K562 (cell line): Measurements from ENCODE around the gene NIPA2. TPM values are rescaled to one million over a fixed set of nuclear protein-coding genes. Genes with fewer than 3 reads are reported as not detected.

Source experiments
- ATAC-seq: fragments of 200-7000 bp; cut with Tn5 transposase; 3 replicates; pipeline ENCODE4 v1.9.1; 2020; ENCODE audit warnings: moderate library complexity
- BruUV-seq: library from RNA; stranded (reverse); fragments of 400-500 nt; replicated peaks from 2 replicates; lab custom pipeline; 2021; lab: Mats Ljungman, UMichigan
- CTCF ChIA-PET: fragments of 300-600 bp; formaldehyde crosslinking; extraction: SDS; loops from one replicate; lab custom pipeline; 2021; ENCODE audit warnings: low intra/inter-chr PET ratio; lab: Yijun Ruan, JAX
- POLR2A ChIA-PET: fragments of 300-600, 350-650 bp; sonication (Branson Sonifier 250); formaldehyde crosslinking; extraction: SDS; loops from one replicate; lab custom pipeline; 2021; ENCODE audit warnings: antibody characterized with exemption, inconsistent platforms; lab: Yijun Ruan, JAX
- DNase-seq, 4 experiments: peaks; one replicate each; pipeline versions ENCODE4 v3.0.0 to v3.0.0-alpha.2; 2011 to 2018; ENCODE audit warnings: low spot score in 3 of 4, mixed read lengths in 3 of 4; ENCODE audit errors: extremely low read depth in 1 of 4
- FAIRE-seq: peaks from 2 replicates; lab custom pipeline; 2011; peaks lifted over from hg19 to GRCh38; lab: Jason Lieb, UNC
- H2AFZ ChIP-seq: 2 replicates; pipeline ENCODE4 v1.6.0; 2011; ENCODE audit warnings: low read depth, low read length, control low read depth, inconsistent platforms
- H3K27ac ChIP-seq: fragments of 200-600 bp; 3 replicates; pipeline ENCODE4 v1.8.0; 2011; ENCODE audit warnings: low read depth, mild to moderate bottlenecking, control low read depth, inconsistent platforms, low read length, moderate library complexity, mixed read lengths; ENCODE audit errors: extremely low read depth
- H3K27me3 ChIP-seq, 2 experiments: fragments of 300-600 bp in 1 of 2; 2 replicates in 1 of 2; 3 replicates in 1 of 2; pipeline versions ENCODE4 v1.6.0 to v1.8.0; 2011; ENCODE audit warnings: inconsistent platforms in 2 of 2, low read length in 2 of 2, mild to moderate bottlenecking in 1 of 2, mixed read lengths in 1 of 2, moderate library complexity in 1 of 2; ENCODE audit not compliant: control insufficient read depth in 2 of 2, insufficient read depth in 2 of 2
- H3K36me3 ChIP-seq: fragments of 300-600 bp; 3 replicates; pipeline ENCODE4 v1.8.0; 2011; ENCODE audit warnings: mild to moderate bottlenecking, low read length, inconsistent platforms; ENCODE audit not compliant: control insufficient read depth, insufficient read depth
- H3K4me1 ChIP-seq, 2 experiments: fragments of 200-600 bp in 1 of 2; replicated peaks in 1 of 2; 2 replicates in 1 of 2; 3 replicates in 1 of 2; pipeline versions ENCODE4 v1.5.1 to v1.8.0; 2011; ENCODE audit warnings: inconsistent platforms in 2 of 2, low read length in 2 of 2, mild to moderate bottlenecking in 1 of 2, mixed read lengths in 1 of 2, moderate library complexity in 1 of 2; ENCODE audit not compliant: control insufficient read depth in 2 of 2, insufficient read depth in 2 of 2
- H3K4me2 ChIP-seq: 2 replicates; pipeline ENCODE4 v1.6.1; 2011; ENCODE audit warnings: low read length, control low read depth, inconsistent platforms, mixed read lengths; ENCODE audit not compliant: insufficient read depth
- H3K4me3 ChIP-seq: fragments of 200-600 bp; sonication (generic), shearing (Covaris generic); 2 replicates; pipeline ENCODE4 v1.5.1; 2016; ENCODE audit warnings: control low read depth, inconsistent platforms
- H3K79me2 ChIP-seq: fragments of 200-600 bp; 3 replicates; pipeline ENCODE4 v1.8.0; 2011; ENCODE audit warnings: low read length, inconsistent platforms; ENCODE audit not compliant: control insufficient read depth, insufficient read depth
- H3K9ac ChIP-seq, 2 experiments: 2 replicates each; pipeline versions ENCODE4 v1.6.0 to v1.6.1; 2011; ENCODE audit warnings: low read depth in 2 of 2, low read length in 2 of 2, control low read depth in 1 of 2, inconsistent platforms in 1 of 2, mild to moderate bottlenecking in 1 of 2, mixed read lengths in 1 of 2; ENCODE audit not compliant: insufficient read depth in 1 of 2
- H3K9me1 ChIP-seq: one replicate; pipeline ENCODE4 v1.6.0; 2011; ENCODE audit warnings: inconsistent platforms, mild to moderate bottlenecking, low read length, moderate library complexity; ENCODE audit not compliant: control insufficient read depth, insufficient read depth
- H3K9me3 ChIP-seq: replicated peaks from 2 replicates; pipeline ENCODE4 v1.5.1; 2011; ENCODE audit warnings: low read depth, low read length, inconsistent platforms; ENCODE audit not compliant: control insufficient read depth, insufficient read depth
- H4K20me1 ChIP-seq: replicated peaks from 2 replicates; pipeline ENCODE4 v1.6.1; 2011; ENCODE audit warnings: low read length, inconsistent platforms, mixed read lengths; ENCODE audit not compliant: control insufficient read depth, insufficient read depth
- ATF7 ChIP-seq: fragments of 450-650 bp; IDR thresholded peaks from 2 replicates; pipeline ENCODE4 v1.7.1; 2014; ENCODE audit warnings: mild to moderate bottlenecking, moderate library complexity
- CREB3 ChIP-seq: fragments of 450-650 bp; conservative IDR thresholded peaks from 2 replicates; pipeline ENCODE4 v1.6.1; 2016; ENCODE audit warnings: missing genetic modification characterization, low read depth, mild to moderate bottlenecking, missing compliant biosample characterization, moderate library complexity
- FOXP1 ChIP-seq: sonication (generic); formaldehyde crosslinking; IDR thresholded peaks from 2 replicates; pipeline ENCODE4 v1.8.0; 2022; ENCODE audit warnings: mild to moderate bottlenecking, missing genetic modification reagents
- HNRNPLL ChIP-seq: fragments of 200-400 bp; formaldehyde crosslinking; IDR thresholded peaks from 2 replicates; pipeline ENCODE4 v1.6.1; 2017; ENCODE audit warnings: low read length, low read depth, mild to moderate bottlenecking; ENCODE audit not compliant: poor library complexity, severe bottlenecking
- HSF4 ChIP-seq: fragments of 250-450 bp; sonication (Bioruptor Pico); IDR thresholded peaks from 2 replicates; pipeline ENCODE4 v2.1.2; 2022; ENCODE audit warnings: mild to moderate bottlenecking, moderate library complexity, borderline replicate concordance
- MAFG ChIP-seq: fragments of 450-650 bp; conservative IDR thresholded peaks from 2 replicates; pipeline ENCODE4 v1.6.1; 2016; ENCODE audit warnings: missing genetic modification characterization, missing compliant biosample characterization
- NFIX ChIP-seq: fragments of 250-450 bp; sonication (Bioruptor Pico); IDR thresholded peaks from 2 replicates; pipeline ENCODE4 v1.4.0; 2020; ENCODE audit warnings: low read depth, mild to moderate bottlenecking, moderate library complexity
- NRF1 ChIP-seq, 2 experiments: fragments of 450-650 bp; IDR thresholded peaks in 1 of 2; conservative IDR thresholded peaks in 1 of 2; 2 replicates each; pipeline ENCODE4 v1.6.1; 2014; ENCODE audit warnings: mild to moderate bottlenecking in 2 of 2
- PBX2 ChIP-seq, 2 experiments: IDR thresholded peaks in 1 of 2; conservative IDR thresholded peaks in 1 of 2; 2 replicates each; pipeline ENCODE4 v1.6.1; 2016; ENCODE audit warnings: low read depth in 2 of 2, mild to moderate bottlenecking in 1 of 2, missing compliant biosample characterization in 1 of 2, missing genetic modification characterization in 1 of 2, moderate library complexity in 1 of 2
- PHF20 ChIP-seq: fragments of 450-650 bp; IDR thresholded peaks from 2 replicates; pipeline ENCODE4 v1.6.1; 2018; ENCODE audit not compliant: partially characterized antibody
- SNRNP70 ChIP-seq: fragments of 200-400 bp; formaldehyde crosslinking; optimal IDR thresholded peaks from 2 replicates; pipeline ENCODE3; 2017; ENCODE audit warnings: low read depth, low read length
- XRCC3 ChIP-seq: fragments of 450-650 bp; IDR thresholded peaks from 2 replicates; pipeline ENCODE4 v1.6.1; 2017; ENCODE audit warnings: mild to moderate bottlenecking, moderate library complexity
- ZC3H11A ChIP-seq: IDR thresholded peaks from 2 replicates; pipeline ENCODE4 v1.6.1; 2012; ENCODE audit warnings: low read depth, low read length, improper control_type of control experiment
- WGBS: fragments of 100-300 bp; shearing (Covaris generic); methylation state at CpG from one replicate; pipeline ENCODE4 v1.1.6; 2016; ENCODE audit warnings: low coverage, mixed read lengths; ENCODE audit not compliant: insufficient coverage; ENCODE audit errors: missing lambda C conversion rate; 5-methylcytosine and 5-hydroxymethylcytosine counted together
- in situ Hi-C: fragments of 300-500 bp; cut with MboI; formaldehyde crosslinking; loops from 4 replicates; pipeline ENCODE4 v1.15.0; 2018; ENCODE audit warnings: inconsistent platforms, mixed read lengths
- intact Hi-C: fragments of 100-400 bp; cut with micrococcal nuclease; formaldehyde crosslinking; loops from 2 replicates; pipeline ENCODE4 v1.14.2; 2022
- polyA plus RNA-seq, 8 experiments: library from polyadenylated mRNA; depleted of rRNA in 4 of 8; stranded (reverse) in 5 of 8; unstranded in 3 of 8; fragments of >200 nt; fragmentation: Nextera tagmentation in 2 of 8; fragmentation: Illumina TruSeq in 1 of 8; extraction: Ambion mirVana in 2 of 8; extraction: Trizol in 1 of 8; gene quantifications; 2 replicates each; pipeline versions ENCODE4 v1.2.1 to v1.2.3, GENCODE V29; 2011 to 2014; ENCODE audit warnings: inconsistent platforms in 1 of 8, missing spikeins in 1 of 8
- total RNA-seq, 7 experiments: library from RNA; depleted of rRNA in 6 of 7; stranded (reverse); fragments of >200 nt in 6 of 7; fragmentation: Illumina TruSeq in 2 of 7; extraction: Trizol in 2 of 7; gene quantifications; 2 replicates each; pipeline versions ENCODE4 v1.2.1 to v1.2.3, GENCODE V29; 2011 to 2021; ENCODE audit warnings: low replicate concordance in 1 of 7
- TF ChIP-seq, protein P1 (sequence below): fragments of 450-650 bp; IDR thresholded peaks from 2 replicates; pipeline ENCODE4 v1.6.1; 2016; ENCODE audit warnings: antibody characterized with exemption
- TF ChIP-seq, protein P2 (sequence below): fragments of 250-450 bp; sonication (Bioruptor Pico); IDR thresholded peaks from 2 replicates; pipeline ENCODE4 v1.9.0; 2021; ENCODE audit warnings: mild to moderate bottlenecking

The NIPA2 gene
- total and polyA plus RNA-seq, 9 of the 15 experiments (the other 6 are each of a cell fraction or from before 2014, with no cell fraction given) = 18.7 to 107 (median 87.3) TPM

- TF ChIP-seq PBX2 (CRISPR knock-in tag; IDR thresholded peaks at IDR 0.05; ENCODE audit: low read depth) = no peak
- TF ChIP-seq PBX2 (tag; conservative IDR thresholded peaks at IDR 0.05; ENCODE audit: low read depth) = peak; percentile 63
- no peak for TF ChIP-seq NFIX (CRISPR knock-in tag)
Measured at GRCh38 chr15:22895465-22896190, 57.2 kb downstream of the NIPA2 start (continued).

DNA sequence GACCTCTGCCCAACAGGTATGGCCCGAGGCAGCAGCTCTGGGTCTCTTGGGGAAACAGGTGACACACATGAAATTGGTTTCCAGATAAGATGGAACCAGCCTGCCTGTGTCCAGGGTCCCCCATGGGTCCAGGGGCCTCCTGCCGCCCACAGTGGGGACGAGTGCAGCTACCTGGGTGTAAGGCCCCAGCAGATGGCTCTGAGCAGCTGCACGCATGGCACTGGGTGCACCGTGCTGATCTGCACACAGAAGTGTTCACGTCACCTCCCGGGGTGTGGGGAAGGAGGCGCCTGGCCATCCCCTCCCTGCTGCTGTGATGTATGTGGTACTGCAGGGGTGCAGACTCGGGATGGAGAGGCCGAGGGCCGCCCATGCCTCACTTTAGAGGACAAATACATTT is 63.6 kb downstream of the NIPA2 start:
- H3K27ac ChIP-seq = no peak overlapping the region
- ChIA-PET POLR2A (interaction anchor here (1.2 kb wide), 1 partner anchor 16 kb away, joined by 3 read pairs; no protein-coding TSS in a partner anchor), CTCF (no interaction called here)
- H3K9me3 ChIP-seq = no peaks in the 10 kb centered on the region
- no peak overlapping the region for H3K4me2 ChIP-seq
- no TSS peak for BruUV-seq
- no peaks in the 10 kb centered on the region for H3K27me3 ChIP-seq
- H4K20me1 ChIP-seq = no peaks in the 10 kb centered on the region
- no peak for DNase-seq
- intact Hi-C loops = no loop called here
- H3K79me2 ChIP-seq = no peaks in the 10 kb centered on the region
- H3K4me3 ChIP-seq = no peak overlapping the region
- FAIRE-seq = no peak
- 77% methylated on average over 8 of the region's 11 CpGs for WGBS
- peaks cover 0 to 3% of the 10 kb centered on the region in 2 experiments; a peak in 1 of 5 replicates for H3K4me1 ChIP-seq
- H3K9ac ChIP-seq = no peak overlapping the region; a peak in 1 of 4 replicates
- ATAC-seq = no peak
- in situ Hi-C loops = no loop called here
- peaks cover 25% of the 10 kb centered on the region; the same call in 1 of the 3 replicates for H3K36me3 ChIP-seq
- no peak overlapping the region for H2AFZ ChIP-seq
- H3K9me1 ChIP-seq = no peaks in the 10 kb centered on the region
- TF ChIP-seq ATF7 (no peak), PHF20 (no peak), NRF1 (conservative IDR thresholded peaks at IDR 0.05 in 1 of 2, IDR thresholded peaks at IDR 0.05 in 1 of 2) (no peak), SNRNP70 (no peak), XRCC3 (no peak), FOXP1 (CRISPR knock-in tag) (no peak), HNRNPLL (no peak), MAFG (no peak), CREB3 (tag) (no peak), ZC3H11A (no peak), HSF4 (CRISPR knock-in tag) (no peak)
- TF ChIP-seq, protein P1, sequence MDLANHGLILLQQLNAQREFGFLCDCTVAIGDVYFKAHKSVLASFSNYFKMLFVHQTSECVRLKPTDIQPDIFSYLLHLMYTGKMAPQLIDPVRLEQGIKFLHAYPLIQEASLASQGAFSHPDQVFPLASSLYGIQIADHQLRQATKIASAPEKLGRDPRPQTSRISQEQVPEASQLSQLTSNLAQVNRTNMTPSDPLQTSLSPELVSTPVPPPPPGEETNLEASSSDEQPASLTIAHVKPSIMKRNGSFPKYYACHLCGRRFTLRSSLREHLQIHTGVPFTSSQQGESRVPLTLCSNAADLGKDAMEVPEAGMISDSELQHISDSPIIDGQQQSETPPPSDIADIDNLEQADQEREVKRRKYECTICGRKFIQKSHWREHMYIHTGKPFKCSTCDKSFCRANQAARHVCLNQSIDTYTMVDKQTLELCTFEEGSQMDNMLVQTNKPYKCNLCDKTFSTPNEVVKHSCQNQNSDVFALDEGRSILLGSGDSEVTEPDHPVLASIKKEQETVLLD = no peak
- TF ChIP-seq, protein P2, sequence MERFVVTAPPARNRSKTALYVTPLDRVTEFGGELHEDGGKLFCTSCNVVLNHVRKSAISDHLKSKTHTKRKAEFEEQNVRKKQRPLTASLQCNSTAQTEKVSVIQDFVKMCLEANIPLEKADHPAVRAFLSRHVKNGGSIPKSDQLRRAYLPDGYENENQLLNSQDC = no peak
